Iris pigment epithelial cell (primary cell): ENCODE results near the gene THAP12.

Source experiments
- DNase-seq: peaks from one replicate; pipeline ENCODE4 v3.0.0-alpha.2; 2011; ENCODE audit warnings: low read depth

THAP12 gene

GRCh38 chr11:76376746-76377558 is 4.0 kb downstream of the THAP12 start:
- DNase-seq, result no peak

- DNase-seq, result peak; percentile 91
Observed at GRCh38 chr11:76371170-76371569, 9.8 kb downstream of the THAP12 start.

- no peak for DNase-seq
Observed at GRCh38 chr11:76369406-76369805, 11.5 kb downstream of the THAP12 start.

GRCh38 chr11:76368490-76368889 is 12.4 kb downstream of the THAP12 start:
- no peak for DNase-seq

- DNase-seq, result no peak
Observed at GRCh38 chr11:76365038-76365679, 15.8 kb downstream of the THAP12 start.

- no peak for DNase-seq
Observed at GRCh38 chr11:76362716-76363115, 18.2 kb downstream of the THAP12 start.

GRCh38 chr11:76361776-76362175 is 19.2 kb downstream of the THAP12 start:
- DNase-seq, result peak; percentile 6

- DNase-seq, result peak; percentile 8
Observed at GRCh38 chr11:76361374-76361773, 19.6 kb downstream of the THAP12 start.

- DNase-seq, result no peak
Observed at GRCh38 chr11:76355172-76355571, 25.8 kb downstream of the THAP12 start.

GRCh38 chr11:76348348-76348747 is 32.6 kb downstream of the THAP12 start:
- no peak for DNase-seq

GRCh38 chr11:76347466-76347865 is 33.5 kb downstream of the THAP12 start:
- no peak for DNase-seq

GRCh38 chr11:76339221-76339620 is 41.7 kb downstream of the THAP12 start:
- no peak for DNase-seq

- no peak for DNase-seq
Observed at GRCh38 chr11:76337923-76338322, 43.0 kb downstream of the THAP12 start.

GRCh38 chr11:76337469-76337868 is 43.5 kb downstream of the THAP12 start:
- DNase-seq, result no peak

- DNase-seq, result no peak
Observed at GRCh38 chr11:76336597-76336996, 44.3 kb downstream of the THAP12 start.

GRCh38 chr11:76335842-76336241 is 45.1 kb downstream of the THAP12 start:
- DNase-seq, result no peak

GRCh38 chr11:76334826-76335389 is 46.0 kb downstream of the THAP12 start:
- DNase-seq, result no peak

- DNase-seq, result no peak
Observed at GRCh38 chr11:76330651-76331050, 50.3 kb downstream of the THAP12 start.

- DNase-seq, result no peak
Observed at GRCh38 chr11:76329983-76330382, 50.9 kb downstream of the THAP12 start.

GRCh38 chr11:76329084-76329648 is 51.8 kb downstream of the THAP12 start:
- DNase-seq, result peak; percentile 44

GRCh38 chr11:76327756-76328388 is 53.1 kb downstream of the THAP12 start:
- DNase-seq, result no peak

- no peak for DNase-seq
Observed at GRCh38 chr11:76327202-76327601, 53.7 kb downstream of the THAP12 start.
